T-helper 1 cell treated with Interleukin-12 subunit alpha and Interleukin-12 subunit beta and Interleukin-4 antibody, amounts not matched to agents 30 ng/mL and 1 ng/mL, for 36 hours (primary cell): ENCODE measurements around the gene KCTD20. TPM values are rescaled to one million over a fixed set of nuclear protein-coding genes. Genes with fewer than 3 reads are reported as not detected.

ENCODE experiments used
- intact Hi-C: fragments of 100-400 bp; cut with micrococcal nuclease; formaldehyde crosslinking; loops from one replicate; pipeline ENCODE4 v1.15.1; 2024
- total RNA-seq: library from RNA; stranded (reverse); gene quantifications from 2 replicates; pipeline ENCODE4 v1.2.3, GENCODE V29; 2022

KCTD20 gene
- total RNA-seq, 1 donor from 2014 or later = 61.4 TPM

DNA sequence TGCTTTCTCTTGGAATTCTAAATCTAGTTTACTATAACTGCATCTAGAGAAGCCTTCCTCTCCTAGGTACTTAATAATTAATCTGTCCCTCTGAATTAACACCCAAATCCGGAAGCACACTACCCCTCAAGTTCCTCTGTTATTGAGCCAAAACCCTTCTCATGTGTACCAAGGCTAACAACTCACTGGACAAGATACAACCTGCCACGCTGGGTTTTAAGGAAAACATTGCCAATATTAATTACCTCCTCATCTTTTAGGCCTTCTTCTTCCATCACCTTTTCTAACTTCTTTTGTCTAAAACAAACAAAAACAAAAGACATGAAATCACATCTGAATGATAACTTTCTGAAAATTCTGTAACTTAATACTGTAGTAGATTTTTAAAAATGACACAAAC, 82.5 kb downstream of the KCTD20 start:
- intact Hi-C loops = no loop called here

DNA sequence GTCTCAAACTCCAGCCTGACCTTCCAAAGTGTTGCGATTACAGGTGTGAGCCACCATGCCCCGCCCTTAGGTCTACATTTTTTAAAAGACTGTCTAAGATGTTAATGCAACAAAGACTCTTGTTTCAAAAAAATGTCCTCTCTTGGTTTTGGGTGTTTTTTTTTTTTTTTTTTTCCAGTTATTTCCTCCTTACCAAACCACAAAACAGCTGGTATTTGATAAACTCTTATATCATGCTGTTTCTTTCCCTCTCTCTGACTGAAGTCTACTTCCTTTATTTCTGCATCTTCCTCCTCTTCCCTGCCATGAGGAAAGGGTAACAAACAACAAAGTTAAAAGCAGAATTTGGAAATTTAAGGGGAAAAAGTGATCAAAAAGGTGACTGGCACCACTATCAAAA, 83.3 kb downstream of the KCTD20 start:
- intact Hi-C loops = no loop called here

DNA sequence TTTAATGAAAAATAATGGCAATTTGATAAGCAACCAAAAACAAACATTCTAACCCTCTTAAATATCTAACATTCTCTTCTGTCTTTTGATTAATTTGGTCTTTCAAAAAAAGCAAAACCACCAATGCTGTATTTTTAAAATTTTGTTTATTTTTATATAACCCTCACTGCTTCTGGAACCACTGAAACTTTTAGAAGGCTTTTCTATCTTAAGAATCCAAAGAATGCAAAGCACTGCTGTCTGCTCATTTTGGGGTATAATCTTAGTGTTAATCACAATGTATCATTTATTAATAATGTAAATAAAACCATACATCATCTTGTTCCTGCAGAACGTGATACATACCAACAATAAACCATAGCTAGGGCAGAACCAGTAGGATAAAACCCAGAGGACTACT, 90.5 kb downstream of the KCTD20 start:
- intact Hi-C loops = no loop called here

DNA sequence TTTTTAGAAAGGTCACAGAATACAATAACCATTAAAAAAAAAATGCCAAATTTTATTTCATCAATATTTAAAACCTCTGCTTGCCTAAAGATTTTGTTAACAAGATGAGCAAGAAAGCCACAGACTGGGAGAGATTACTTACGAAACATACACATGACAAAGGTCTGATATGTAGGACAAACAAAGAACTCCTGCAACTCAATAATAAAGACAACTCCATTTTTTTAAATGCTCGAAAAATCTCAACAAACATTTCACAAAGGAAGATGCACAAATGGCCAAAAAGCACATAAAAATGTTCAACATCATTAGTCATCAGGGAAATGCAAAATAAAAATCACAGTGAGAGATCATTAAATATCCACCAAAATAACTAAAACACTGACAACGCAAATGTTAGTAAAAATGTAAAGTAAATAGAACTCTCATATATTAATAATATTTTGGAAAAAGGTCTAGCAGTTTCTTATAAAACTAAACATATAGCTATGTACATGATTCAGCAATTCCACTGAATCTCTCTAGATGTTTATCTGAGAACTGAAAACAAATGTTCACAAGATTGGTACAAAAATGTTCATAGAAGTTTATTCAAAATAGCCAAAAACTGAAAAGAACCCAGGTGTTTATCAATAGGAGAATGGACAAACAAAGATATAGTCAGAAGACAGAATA, 94.2 kb downstream of the KCTD20 start:
- intact Hi-C loops = no loop called here

DNA sequence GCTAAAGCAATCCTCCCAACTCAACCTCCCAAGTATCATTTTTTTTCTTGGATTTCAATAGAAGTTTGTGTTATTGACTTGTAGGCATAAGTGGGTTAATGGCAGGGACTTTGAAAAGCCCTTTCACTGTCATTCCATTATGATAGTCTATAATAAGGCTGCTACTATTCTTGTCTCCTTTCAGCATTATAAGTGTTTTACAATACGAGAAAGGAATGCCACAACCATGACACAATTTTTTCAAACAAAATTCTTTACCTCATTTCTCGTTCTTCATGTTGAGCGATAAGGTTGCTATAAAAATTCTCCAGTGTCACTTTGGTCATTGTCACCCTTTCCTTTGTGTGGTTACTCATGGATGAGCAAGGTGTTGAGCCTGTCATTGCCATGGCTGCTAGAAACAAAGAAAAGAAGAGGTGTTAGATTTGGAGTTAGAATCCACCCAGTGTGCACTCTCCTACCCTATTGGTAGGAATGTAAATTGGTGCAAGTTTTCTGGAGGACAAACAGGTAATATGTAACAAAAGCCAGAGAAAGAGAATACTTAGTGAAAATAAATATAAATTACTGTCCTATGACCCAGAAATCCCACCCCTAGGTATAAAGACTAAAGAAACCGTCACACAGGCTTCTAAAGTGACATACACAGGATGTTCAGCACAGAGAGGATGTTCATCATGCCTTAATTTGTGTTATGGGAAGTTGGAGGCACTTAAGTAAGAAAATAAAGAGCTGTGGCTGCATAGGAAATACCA, 97.2 kb downstream of the KCTD20 start:
- intact Hi-C loops = loop anchor here (1.0 to 10.0 kb wide), 3 partner anchors 98 to 415 kb away; partner anchors contain the start of genes KCTD20, PPIL1 and PXT1

Other genes with a start within 250 kb of the KCTD20 start
- 23.3 and 23.8 TPM in 2 replicates for gene BRPF3, start 246.3 kb upstream of the KCTD20 start, total RNA-seq
- not detected in 2 replicates for gene PNPLA1, start 172.9 kb upstream of the KCTD20 start, total RNA-seq
- gene BNIP5, start 106.1 kb upstream of the KCTD20 start, total RNA-seq = 0.10 TPM in 1 of 2 replicates, not detected in the other
- 9.5 and 10.0 TPM in 2 replicates for gene ETV7, start 55.3 kb upstream of the KCTD20 start, total RNA-seq
- 0.22 and 0.25 TPM in 2 replicates for gene PXT1, start 146 bp upstream of the KCTD20 start, total RNA-seq
- 78.5 and 79.2 TPM in 2 replicates for gene STK38, start 104.5 kb downstream of the KCTD20 start, total RNA-seq
- 393 and 412 TPM in 2 replicates for gene SRSF3, start 151.4 kb downstream of the KCTD20 start, total RNA-seq
- 250 and 260 TPM in 2 replicates for gene CDKN1A, start 235.7 kb downstream of the KCTD20 start, total RNA-seq